GM12875 (cell line): ENCODE results near the gene CD163L1.

ENCODE experiments used
- H3K4me3 ChIP-seq: one replicate; pipeline ENCODE4 v1.5.1; 2011; ENCODE audit warnings: low read depth, low read length, control low read depth
- TF ChIP-seq, protein P1 (sequence below): IDR thresholded peaks from 2 replicates; pipeline ENCODE4 v1.5.1; 2011; ENCODE audit warnings: low read depth, mild to moderate bottlenecking, control low read depth, inconsistent platforms, low read length, moderate library complexity, borderline replicate concordance; ENCODE audit not compliant: insufficient read depth

Gene CD163L1

GRCh38 chr12:7444076-7444475 is at the start of gene CD163L1:
Gene CD163L1, minus strand, starts transcription at chr12:7444153. Its CDS starts 26 bp downstream, at chr12:7444127.
- TF ChIP-seq, protein P1, sequence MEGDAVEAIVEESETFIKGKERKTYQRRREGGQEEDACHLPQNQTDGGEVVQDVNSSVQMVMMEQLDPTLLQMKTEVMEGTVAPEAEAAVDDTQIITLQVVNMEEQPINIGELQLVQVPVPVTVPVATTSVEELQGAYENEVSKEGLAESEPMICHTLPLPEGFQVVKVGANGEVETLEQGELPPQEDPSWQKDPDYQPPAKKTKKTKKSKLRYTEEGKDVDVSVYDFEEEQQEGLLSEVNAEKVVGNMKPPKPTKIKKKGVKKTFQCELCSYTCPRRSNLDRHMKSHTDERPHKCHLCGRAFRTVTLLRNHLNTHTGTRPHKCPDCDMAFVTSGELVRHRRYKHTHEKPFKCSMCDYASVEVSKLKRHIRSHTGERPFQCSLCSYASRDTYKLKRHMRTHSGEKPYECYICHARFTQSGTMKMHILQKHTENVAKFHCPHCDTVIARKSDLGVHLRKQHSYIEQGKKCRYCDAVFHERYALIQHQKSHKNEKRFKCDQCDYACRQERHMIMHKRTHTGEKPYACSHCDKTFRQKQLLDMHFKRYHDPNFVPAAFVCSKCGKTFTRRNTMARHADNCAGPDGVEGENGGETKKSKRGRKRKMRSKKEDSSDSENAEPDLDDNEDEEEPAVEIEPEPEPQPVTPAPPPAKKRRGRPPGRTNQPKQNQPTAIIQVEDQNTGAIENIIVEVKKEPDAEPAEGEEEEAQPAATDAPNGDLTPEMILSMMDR = no peak

GRCh38 chr12:7493006-7493405 is 49.1 kb upstream of the CD163L1 start:
- H3K4me3 ChIP-seq = no peak overlapping the region
- TF ChIP-seq, protein P1 = no peak

More at GRCh38 chr12:7444076-7444475, at the start of gene CD163L1:
- H3K4me3 ChIP-seq = no peak within 1 kb of the TSS

DNA sequence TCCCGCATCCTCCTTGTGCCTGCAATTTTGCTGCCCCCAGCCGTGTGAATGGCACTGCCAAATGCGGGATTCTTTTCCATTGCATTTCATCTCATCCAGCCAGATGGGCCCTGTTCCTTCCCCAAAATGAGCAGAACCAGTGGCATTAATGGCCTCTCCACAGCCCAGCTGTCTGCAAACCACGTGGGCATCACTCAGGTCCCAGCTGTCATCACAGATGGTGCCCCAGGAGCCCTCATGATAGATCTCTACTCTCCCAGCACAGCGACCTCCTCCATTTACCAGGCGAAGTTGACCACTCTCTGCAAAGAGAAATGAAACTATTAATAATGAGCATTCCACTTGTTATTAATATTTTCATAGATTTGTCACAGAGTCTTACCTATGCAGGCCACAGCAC is 42.6 kb upstream of the CD163L1 start:
- TF ChIP-seq, protein P1 = no peak
- H3K4me3 ChIP-seq = no peak overlapping the region

- no peak overlapping the region for H3K4me3 ChIP-seq
- TF ChIP-seq, protein P1 = no peak
Measured at GRCh38 chr12:7485095-7485494, 41.1 kb upstream of the CD163L1 start.

- TF ChIP-seq, protein P1 = no peak
- no peak overlapping the region for H3K4me3 ChIP-seq
Measured at GRCh38 chr12:7483343-7483742, 39.4 kb upstream of the CD163L1 start.

- TF ChIP-seq, protein P1 = no peak
Measured at GRCh38 chr12:7479771-7480170, 35.8 kb upstream of the CD163L1 start.

GRCh38 chr12:7472060-7472459 is 28.1 kb upstream of the CD163L1 start:
- TF ChIP-seq, protein P1 = no peak

More at GRCh38 chr12:7479771-7480170, 35.8 kb upstream of the CD163L1 start:
- H3K4me3 ChIP-seq = no peak overlapping the region

More at GRCh38 chr12:7472060-7472459, 28.1 kb upstream of the CD163L1 start:
- no peak overlapping the region for H3K4me3 ChIP-seq
